ENCODE measurements around the gene SHD.
A peak's percentile ranks its signal among the peaks of the same experiment; 100 is the strongest.
"Not testable (repeated sequence)": the region's sequence is repeated elsewhere in the genome, so short reads cannot be mapped to it uniquely, and the experiment has no call there.

SHD gene

GRCh38 chr19:4327252-4327876, 48.3 kb downstream of the SHD start:
- DNase-seq, result peak; percentile 37

GRCh38 chr19:4327877-4328242, 48.8 kb downstream of the SHD start:
- DNase-seq, result no peak

GRCh38 chr19:4328243-4328990, 49.4 kb downstream of the SHD start:
- DNase-seq, result peak; percentile 79

GRCh38 chr19:4328991-4329681, 50.1 kb downstream of the SHD start:
- DNase-seq, result not testable (repeated sequence)

GRCh38 chr19:4329858-4330257, 50.8 kb downstream of the SHD start:
- DNase-seq, result no peak

- DNase-seq, result no peak
These were observed 56.0 kb downstream of the SHD start for GRCh38 chr19:4334929-4335570.

- DNase-seq, result no peak
These were observed 58.9 kb downstream of the SHD start for GRCh38 chr19:4337906-4338440.

GRCh38 chr19:4338441-4339355, 59.6 kb downstream of the SHD start, which contains the start of gene STAP2:
STAP2 (minus strand) TSS chr19:4338827; CDS start chr19:4338753, 74 bp downstream.
- DNase-seq, result no peak

Measured in activated effector memory CD4-positive, alpha-beta T cell treated with Interleukin-2 at 50 U/mL for 16 hours (primary cell).